HG03571 (cell line): ENCODE data around the gene PRKG1.

ENCODE experiments used
- ATAC-seq: cut with Tn5 transposase; IDR thresholded peaks from one replicate; pipeline ENCODE4 v1.9.1; 2021; ENCODE audit not compliant: unreplicated experiment

PRKG1 gene

DNA sequence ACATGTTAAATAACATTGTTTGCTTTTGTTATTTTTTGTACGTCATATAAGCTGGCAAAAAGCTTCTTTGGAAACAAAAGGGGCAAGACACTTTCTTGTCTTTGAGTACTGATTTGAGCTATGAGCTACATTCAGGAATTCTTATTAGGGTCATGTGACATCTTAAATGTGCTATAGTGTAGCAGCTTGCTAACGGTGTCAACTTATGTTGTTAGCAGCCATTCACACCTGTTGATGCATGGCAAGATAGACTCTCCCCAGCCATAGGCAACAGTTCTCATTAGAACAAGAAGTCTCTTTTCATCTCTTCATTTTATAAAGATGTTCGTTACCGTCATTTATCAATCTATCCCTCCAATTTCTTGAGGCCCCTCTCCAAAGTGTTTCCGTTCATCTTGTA, 411.4 kb downstream of the PRKG1 start:
- ATAC-seq = no peak

DNA sequence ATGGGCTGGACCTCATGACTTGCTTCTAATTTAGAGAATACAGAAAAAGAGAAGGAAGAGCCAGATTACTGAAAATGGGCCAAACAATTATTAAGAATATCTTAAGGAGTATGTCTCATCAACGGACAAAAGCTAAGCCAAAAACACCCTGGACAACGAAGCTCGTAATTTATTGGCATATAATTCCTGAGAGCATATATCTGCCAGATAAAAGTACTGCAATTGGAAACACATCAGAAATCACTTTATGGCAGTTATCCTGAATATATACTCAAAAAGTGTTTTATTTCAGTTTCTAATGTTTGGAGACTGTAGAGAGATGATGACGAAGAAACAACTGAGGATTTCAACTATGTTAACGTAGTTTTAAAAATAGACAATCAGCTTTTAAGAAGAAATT, 413.3 kb downstream of the PRKG1 start:
- no peak for ATAC-seq

DNA sequence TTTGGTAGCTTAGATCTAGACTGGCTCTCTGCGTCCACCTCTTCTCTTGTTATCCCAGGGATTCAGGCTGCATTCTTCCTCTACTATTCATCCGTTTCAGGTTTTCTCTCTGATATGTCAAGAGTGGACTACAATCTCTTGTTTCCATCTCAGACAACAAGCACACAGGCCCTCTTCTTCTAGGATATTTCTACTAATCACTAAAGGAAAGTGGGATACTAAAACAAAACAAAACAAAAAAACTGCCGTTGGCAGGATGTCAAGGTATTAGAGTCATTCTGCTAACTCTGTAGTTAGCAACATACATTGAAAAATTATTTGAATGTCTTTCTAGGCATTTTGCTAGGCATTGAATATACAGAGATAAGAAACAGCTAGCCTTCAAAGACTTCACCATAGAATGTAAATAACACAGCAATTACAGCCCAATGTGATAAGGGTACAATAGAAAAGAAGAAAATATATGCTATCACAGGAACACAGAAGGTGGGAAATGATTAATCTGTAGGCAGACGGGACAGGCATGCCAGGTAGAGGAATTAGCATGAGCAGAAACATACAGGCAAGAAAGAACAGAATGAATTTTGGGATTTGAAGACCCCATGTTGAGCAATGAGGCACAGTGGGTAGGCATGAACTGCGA, 414.6 kb downstream of the PRKG1 start:
- no peak for ATAC-seq

DNA sequence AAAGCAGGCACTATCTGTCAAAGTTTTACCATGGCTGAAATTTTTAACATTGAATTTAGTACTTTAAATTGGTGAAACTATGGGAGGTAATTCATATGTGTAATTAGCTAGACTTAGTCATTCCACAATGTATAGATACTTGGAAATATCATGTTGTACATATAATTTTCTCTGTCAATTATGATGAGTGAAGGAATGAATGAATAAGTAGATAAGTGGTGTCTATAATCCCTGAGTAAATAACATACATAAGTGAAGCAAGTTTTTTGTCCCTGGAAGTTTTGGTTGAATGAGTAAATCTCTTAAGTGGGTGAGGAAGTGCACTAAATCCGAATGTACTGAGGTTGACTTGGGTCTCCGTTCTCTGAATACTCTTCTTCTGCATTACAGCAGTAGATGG, 424.1 kb downstream of the PRKG1 start:
- no peak for ATAC-seq

DNA sequence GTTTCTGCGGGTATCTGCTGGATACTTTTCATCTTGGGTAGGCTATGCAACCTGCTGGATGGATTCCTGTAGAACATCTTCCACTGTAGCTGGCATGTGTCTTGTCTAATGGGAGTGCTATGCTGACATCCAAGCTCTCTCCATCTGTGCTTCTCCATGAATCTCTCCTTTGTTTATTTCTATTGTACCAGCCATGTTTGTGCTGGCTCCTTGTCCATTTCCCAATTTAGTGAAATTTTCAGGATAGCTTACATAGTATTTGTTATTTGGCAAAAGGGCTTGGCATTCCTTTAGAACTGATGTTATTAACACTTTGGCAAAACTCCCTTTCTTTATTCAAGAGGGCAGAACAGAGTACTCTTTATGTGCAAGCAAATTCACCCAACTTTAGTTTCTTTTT, 427.1 kb downstream of the PRKG1 start:
- no peak for ATAC-seq

DNA sequence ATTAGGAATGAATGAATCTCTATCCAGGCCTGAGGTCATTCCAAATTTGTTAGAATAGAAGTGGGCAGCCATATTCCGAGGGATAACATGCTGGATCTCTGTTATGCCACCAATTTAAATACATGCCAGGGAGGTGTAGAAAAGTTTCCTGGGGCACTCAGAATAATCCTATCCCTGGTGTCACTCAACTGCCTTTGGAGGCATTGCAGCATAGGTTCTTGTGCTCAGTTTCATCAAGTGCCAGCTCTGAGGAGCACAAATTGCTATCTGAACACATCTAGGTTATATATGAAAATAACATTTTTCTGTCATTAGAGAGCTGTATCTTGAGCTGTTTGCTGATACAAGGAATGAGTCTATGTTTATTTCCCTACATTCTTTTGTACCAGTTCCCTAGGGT, 427.8 kb downstream of the PRKG1 start:
- no peak for ATAC-seq

DNA sequence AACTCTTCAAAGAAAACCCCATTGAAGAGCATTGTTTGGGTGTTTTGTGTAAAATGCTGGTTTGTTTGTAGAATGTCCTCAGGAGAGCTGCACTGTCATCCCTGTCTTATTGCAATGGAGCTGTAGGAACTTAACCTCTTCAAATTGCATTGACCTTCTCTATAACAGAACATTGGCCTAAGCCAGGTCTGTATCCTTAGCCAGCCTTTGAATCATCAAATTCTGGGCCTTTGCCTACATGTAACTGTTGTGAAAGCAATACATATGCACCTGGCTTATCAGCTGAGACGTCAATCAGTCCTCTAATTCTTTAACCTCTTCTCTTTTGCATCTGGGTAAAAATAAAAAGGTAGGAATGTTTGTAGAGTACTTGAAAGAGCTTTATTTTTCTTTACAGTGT, 429.1 kb downstream of the PRKG1 start:
- no peak for ATAC-seq

DNA sequence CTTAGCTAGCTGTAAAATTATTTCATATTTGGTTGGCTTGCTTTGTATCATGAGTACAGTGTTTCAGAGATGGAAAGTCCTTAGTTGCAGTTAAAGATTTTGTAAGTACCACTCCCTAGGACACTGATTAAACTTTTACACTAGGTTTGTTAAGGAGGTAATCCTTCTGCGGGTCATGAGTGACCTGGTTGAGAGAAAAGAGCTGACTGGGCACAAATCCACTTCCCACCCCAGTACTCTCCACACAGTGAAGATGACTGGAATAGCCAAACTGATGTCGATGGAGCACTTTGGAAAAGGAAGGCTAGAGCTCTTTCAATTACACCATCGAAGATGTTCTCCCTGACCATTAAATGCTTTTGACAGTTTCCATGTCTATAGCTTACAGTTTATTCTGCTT, 433.2 kb downstream of the PRKG1 start:
- ATAC-seq = no peak

DNA sequence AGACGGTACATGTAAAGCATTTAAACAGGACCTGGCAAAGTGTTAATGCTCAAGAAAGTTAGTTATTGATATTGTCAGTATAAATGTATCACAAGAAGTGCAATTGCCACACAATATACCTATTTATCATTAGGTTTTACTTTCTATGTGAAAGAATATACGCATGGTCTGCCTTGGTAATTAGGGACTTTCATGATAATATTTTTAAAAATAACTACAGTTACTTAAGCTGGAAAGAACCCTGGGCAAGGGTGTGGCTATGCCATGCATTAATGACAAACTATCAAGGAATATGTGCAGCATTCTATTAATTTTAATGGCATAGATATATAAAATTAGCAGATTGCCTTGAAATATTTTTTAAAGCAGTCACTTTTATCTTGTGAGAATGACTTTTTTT, 433.9 kb downstream of the PRKG1 start:
- no peak for ATAC-seq

DNA sequence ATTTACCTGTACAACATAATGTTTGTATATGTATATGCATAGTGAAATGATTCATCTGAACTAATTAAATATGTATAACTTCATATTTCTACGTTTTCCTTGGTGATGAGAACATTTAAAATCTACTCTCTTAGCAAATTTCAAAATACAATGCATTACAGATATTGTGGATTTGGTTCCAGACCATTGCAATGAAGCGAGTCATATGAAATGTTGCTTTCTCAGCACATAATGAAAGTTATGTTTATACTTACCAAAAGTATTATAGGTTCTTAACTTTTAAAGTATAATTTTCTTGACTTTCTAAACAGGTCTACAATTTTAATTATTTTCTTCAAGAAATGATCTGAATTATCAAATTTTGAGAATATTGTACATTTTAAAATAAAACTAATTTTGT, 435.9 kb downstream of the PRKG1 start:
- no peak for ATAC-seq

DNA sequence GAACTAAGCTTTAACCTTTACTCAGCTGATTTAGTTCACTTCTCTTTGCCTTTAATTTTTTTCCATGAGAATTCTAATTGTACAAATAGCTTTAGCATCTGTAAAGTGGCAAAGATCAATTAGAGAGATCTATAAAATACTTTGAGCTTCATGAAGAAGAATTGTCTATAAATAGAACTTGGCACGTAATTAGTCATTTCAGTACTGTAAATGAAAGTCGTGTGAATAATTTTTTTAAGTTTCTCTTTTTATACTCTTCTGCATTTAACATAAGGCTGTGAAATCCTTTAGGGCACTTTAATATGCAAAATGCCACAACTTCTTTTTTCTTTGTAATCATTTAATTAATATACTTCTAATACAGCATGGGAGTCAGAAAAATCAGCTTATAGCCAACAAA, 447.3 kb downstream of the PRKG1 start:
- ATAC-seq = no peak

DNA sequence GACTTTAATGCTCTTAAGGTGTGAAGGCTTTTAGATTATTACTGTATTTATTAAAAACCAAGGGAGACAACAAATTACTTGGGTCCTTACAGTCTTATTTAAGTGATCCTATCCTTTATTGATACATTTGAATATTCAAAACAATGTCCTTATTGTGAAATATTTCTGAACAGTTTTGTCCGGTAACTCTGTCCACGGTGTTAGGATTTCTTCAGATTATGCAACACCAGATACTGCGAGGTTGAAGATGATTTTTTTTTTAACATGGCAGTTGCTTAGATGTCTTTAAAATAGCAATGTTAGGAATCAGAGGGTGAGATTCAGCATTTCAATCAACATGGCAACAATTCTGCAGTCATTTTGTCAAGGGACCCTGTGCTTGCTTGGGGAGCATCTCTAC, 448.6 kb downstream of the PRKG1 start:
- no peak for ATAC-seq

DNA sequence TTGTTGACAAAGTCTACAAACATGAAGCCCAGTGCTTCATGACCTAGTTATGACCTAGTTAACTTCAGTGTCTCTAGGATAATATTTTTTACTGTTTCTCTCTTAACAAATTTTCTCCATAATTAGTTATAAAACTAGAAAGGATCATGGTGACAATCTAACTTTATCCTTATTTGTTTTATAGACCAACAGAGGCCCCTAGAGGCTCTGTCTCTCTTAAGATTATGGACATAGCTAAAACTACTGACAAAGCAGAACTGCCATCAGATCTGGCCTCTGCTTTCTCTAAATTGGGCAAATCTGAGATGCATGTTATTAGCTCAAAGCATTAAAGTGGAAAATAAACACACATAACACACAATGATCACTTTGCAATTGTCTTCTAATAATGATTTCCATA, 449.2 kb downstream of the PRKG1 start:
- ATAC-seq = no peak

DNA sequence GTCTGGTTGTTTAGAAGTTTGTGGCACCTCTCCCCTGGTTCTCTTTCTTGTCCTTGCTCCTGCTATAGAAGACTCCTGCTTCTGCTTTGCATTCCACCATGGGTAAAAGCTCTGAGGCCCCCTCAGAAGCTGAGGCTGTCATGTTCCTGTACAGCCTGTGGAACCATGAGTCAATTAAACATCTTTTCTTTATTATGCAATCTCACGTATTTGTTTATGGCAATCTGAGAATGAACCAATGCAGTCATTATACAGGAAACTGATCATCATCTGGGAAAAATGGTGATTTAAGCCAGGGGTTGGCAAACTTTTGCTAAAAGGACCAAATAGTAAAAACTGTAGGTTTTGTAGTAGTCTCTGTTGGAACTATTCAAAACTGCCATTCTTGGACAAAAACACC, 449.8 kb downstream of the PRKG1 start:
- ATAC-seq = no peak

DNA sequence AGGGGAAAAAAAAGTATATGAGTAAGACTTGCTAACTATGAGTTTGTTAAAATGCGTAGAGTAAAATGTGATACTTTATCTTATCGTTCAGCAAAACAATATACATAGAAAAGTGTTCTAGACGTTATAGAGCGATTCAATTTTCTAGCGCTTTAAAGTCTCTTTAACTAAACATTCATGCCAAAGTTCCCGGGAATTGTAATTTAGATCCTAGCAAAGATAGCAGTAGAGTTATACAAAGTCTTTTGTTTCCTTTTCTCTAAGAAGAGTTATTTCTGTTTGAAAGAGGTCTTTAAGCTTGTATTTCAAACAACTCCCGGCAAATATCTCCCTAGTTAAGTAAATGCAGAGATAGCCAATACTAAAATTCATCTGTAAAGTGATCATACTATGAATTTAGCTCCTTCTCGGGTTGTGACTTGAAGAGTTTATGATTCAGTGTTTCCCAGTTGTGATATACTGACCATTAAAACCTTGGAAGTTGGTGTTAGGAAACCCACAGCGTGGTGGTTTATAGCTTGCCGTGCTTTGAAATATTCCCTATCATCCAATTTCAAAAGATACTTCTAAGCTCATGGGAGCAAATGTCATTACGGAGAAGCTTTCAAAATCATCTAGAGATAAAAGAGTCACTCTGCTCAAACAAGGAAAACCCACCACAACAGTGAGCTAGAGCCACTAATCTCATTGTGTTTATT, 453.4 kb downstream of the PRKG1 start:
- no peak for ATAC-seq

DNA sequence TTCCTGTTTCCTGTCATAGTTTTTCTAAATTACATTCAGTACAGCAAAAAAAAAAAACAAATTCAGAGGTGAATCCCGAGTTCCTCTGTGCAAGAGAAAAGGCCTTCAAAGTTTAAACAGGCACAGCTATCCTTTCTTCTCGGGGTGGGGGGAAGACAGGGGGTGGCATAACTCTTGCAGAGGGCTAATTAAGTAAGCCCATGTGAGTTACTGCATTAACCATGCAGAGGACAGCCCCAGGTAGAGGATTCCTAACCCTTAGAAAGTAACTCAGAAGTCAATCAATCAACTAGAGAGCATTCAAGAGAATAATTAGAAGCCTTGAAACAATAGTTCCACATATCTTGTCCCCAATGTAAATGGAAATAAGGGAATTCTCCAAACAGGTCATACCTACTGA, 454.2 kb downstream of the PRKG1 start:
- ATAC-seq = no peak

DNA sequence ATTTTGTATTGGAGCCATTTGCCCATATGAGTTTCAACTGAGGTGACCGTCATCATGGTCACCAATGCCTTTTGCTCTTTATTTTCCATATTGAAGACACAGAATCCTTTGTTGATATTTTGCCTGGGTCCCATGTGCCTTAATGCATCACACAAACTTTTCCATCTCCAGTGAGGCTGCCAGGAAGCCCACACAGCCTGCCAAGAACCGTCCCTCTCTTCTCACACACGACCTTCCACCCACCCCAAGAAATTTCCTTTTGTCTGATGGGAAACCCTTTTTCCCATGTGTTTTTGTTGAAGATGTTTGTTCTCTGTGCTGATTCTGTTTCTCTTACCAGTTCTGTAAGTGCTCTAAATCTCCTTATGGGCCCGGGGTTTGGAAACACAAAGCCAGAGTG, 456.3 kb downstream of the PRKG1 start:
- ATAC-seq = no peak

DNA sequence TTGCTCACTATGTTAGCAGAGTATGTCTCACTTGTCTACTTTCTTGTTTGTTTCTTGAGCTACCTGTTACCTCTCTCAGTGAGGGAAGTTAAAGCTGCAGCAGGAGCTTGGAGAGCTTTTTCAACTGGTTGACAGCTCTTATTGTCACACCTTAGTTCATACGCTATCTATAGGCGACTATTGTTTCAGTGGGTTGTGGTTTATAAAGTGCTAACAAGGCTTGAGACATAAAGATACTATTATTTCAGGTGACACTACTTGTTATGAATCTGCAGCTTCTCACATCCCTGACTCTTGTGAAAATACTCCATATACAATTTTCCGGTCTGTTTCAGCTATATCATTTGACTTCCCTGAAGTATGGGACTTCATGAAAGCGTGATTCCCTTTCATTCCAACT, 457.8 kb downstream of the PRKG1 start:
- ATAC-seq = no peak

DNA sequence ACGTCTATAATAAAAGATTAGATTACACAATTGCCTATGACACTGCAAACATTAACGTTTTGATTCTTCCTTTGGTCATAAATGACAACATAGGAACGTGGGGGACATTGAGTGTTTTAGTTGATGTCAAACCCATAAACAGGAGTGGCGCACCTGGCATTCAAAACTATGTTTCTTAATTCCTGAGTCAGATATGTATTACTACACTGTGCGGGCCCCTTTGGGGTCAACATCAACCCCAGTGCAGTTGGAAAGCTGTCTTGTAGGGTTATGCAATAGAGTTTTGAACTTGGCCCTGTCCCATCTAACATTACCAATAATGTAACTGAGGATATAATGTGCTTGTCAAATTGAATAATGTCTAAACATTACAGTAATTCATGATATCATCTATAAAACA, 468.6 kb downstream of the PRKG1 start:
- no peak for ATAC-seq

DNA sequence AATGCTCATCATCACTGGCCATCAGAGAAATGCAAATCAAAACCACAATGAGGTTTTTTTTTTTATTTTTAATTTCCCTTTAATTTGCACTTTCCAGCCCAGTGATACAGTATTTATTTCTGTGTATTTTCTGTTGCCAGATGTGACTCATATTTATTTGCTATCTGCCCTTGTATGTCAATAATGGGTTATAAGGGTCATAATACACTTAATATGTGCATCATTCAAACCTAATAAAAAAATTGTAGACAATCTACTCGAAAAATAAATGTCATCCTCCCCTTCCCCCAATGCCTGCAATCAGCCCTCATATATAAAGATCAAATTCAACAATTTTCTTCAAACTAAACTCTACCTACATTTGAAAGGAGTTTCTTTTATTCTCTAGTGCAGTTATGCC, 470.6 kb downstream of the PRKG1 start:
- ATAC-seq = no peak

DNA sequence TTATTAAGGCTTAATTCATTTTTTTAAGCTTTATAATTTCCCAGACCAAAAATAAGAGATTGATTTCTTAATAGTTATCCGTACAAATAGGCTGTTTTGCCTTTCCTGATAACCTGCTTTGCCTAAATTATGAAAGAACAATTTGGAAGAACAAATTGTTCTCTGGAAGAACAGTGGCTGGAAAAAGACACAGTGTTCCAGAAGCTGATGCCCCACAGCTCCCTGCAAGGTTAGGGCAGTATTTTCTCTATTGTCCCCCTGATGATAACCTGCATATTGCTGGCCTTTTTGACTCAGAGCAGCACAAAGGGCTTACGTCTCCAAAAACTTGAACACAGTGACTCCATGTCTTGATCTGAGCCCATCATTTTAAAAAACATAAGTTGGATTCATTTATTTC, 473.7 kb downstream of the PRKG1 start:
- no peak for ATAC-seq

DNA sequence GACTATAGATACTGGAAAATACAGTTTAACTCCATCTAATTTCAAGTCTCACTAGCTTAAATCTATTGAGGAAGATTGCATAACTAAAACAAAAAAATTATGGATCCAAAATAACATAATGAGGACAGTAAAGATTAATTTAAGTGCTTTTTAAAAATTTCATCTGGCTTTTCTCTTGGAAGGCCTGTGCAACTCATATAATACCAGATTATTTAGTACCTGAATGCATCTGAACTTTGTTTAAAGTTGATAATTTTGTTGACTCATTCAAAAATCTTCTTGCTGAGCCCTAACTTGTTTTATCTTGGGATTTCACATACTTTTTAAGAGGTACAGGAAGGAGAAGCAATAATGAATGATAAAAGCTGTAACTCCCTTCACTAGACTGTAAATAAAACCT, 478.6 kb downstream of the PRKG1 start:
- no peak for ATAC-seq

DNA sequence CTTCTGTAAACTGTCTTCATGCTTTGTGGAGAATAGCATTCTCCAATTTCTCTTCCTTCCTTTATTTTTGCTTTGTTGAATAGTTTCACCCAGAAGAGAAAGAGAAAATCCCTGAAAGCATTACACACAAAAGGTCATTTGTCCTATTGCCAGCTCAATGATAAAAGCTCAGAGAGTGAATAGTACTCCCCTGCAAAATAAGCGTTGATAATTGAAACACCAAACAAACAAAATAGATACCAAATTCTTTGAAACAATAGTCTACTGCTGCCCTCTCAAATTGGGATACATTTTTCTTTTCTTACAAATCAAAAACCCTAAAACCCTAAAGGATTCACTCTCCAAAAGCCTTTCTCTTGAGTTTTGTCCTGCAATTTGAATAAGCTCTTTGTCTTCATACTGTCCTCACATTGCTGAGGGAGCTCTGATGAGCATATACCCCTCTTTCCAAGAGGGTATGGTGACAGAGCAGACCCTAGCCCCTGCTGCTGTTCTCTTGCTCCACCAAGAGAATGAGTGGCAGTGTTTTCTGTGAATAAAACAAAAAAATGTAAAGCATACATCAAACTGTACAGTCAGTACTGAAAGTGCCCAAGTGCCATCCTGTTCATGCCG, 490.7 kb downstream of the PRKG1 start:
- no peak for ATAC-seq
